H1 (cell line): ENCODE measurements around the gene TOR1B. TPM values are rescaled to one million over a fixed set of nuclear protein-coding genes. Genes with fewer than 3 reads are reported as not detected.

Experiments
- CHD7 ChIP-seq: fragments of 300-600 bp; sonication (generic); IDR thresholded peaks from 2 replicates; pipeline ENCODE4 v1.7.1; 2012; ENCODE audit warnings: low read length, moderate library complexity, mild to moderate bottlenecking, inconsistent platforms; ENCODE audit not compliant: insufficient replicate concordance
- CTBP2 ChIP-seq: IDR thresholded peaks from 2 replicates; pipeline ENCODE4 v1.7.0; 2011; ENCODE audit warnings: borderline replicate concordance, mild to moderate bottlenecking, moderate library complexity, mixed read lengths, low read length; ENCODE audit not compliant: insufficient read depth, insufficient read length
- JUN ChIP-seq: IDR thresholded peaks from 2 replicates; pipeline ENCODE4 v1.6.1; 2011; ENCODE audit warnings: low read depth, mild to moderate bottlenecking, improper control_type of control experiment, low read length
- KDM4A ChIP-seq: IDR thresholded peaks from one replicate; pipeline ENCODE4 v1.7.1; 2012; ENCODE audit warnings: low read depth, mild to moderate bottlenecking, moderate library complexity, low read length, inconsistent platforms; ENCODE audit not compliant: severe bottlenecking
- KDM5A ChIP-seq: fragments of 200-600 bp; IDR thresholded peaks from 2 replicates; pipeline ENCODE4 v1.7.1; 2012; ENCODE audit warnings: mild to moderate bottlenecking, low read length, inconsistent platforms, mixed read lengths
- RNF2 ChIP-seq: fragments of 200-900, 300-1000 bp; sonication (generic); IDR thresholded peaks from 2 replicates; pipeline ENCODE4 v1.7.1; 2016; ENCODE audit warnings: borderline replicate concordance, low read depth, mild to moderate bottlenecking, antibody characterized with exemption, low read length; ENCODE audit not compliant: poor library complexity, severe bottlenecking; ENCODE audit errors: missing control alignments
- SRF ChIP-seq: IDR thresholded peaks from 2 replicates; pipeline ENCODE4 v1.6.1; 2011; ENCODE audit warnings: mild to moderate bottlenecking, low read depth, low read length, moderate library complexity
- TEAD4 ChIP-seq: IDR thresholded peaks from 2 replicates; pipeline ENCODE4 v1.6.1; 2012; ENCODE audit warnings: low read depth, low read length, inconsistent platforms, mixed read lengths
- polyA plus RNA-seq, 7 experiments: library from polyadenylated mRNA; depleted of rRNA in 3 of 7; stranded (reverse) in 5 of 7; unstranded in 2 of 7; fragments of >200 nt in 5 of 7; fragments of 200-250 nt in 2 of 7; gene quantifications; 1 replicate in 5 of 7; 2 replicates in 1 of 7; 4 replicates in 1 of 7; pipeline versions ENCODE4 v1.2.1 to v1.2.3, GENCODE V29; 2011 to 2013; ENCODE audit warnings: missing spikeins in 2 of 7, mixed read lengths in 2 of 7
- total RNA-seq: library from RNA; stranded (reverse); fragmentation: NEBNext Ultra II Directional; extraction: Animal tissue kit (Norgen Biotek cat#: 25700); gene quantifications from 2 replicates; pipeline ENCODE4 v1.2.1, GENCODE V29; 2021

TOR1B gene
- total and polyA plus RNA-seq, 2 of the 8 experiments (the other 6 are each of a cell fraction or from before 2014, with no cell fraction given): 11.4 to 17.4 TPM

GRCh38 chr9:129826759-129827158 is 23.8 kb downstream of the TOR1B start (continued):
- TF ChIP-seq CHD7 (no peak), CTBP2 (no peak), KDM5A (no peak), RNF2 (no peak), JUN (no peak), KDM4A (no peak), TEAD4 (no peak), SRF (no peak)
